CD14-positive monocyte (primary cell): ENCODE data around the gene UGT3A1. TPM values are rescaled to one million over a fixed set of nuclear protein-coding genes. Genes with fewer than 3 reads are reported as not detected.

Experiments
- DNase-seq, 3 donors: peaks; one replicate each; pipeline ENCODE4 v3.0.0-alpha.2; 2011 to 2022
- H2AFZ ChIP-seq: 2 replicates; pipeline ENCODE4 v1.6.0; 2012; ENCODE audit warnings: mild to moderate bottlenecking, low read depth, low read length, inconsistent platforms; ENCODE audit not compliant: insufficient read depth, poor library complexity, severe bottlenecking
- H3K27ac ChIP-seq, 2 donors: 1 replicate in 1 of 2; 2 replicates in 1 of 2; pipeline ENCODE4 v1.5.1; 2012 to 2013; ENCODE audit warnings: low read length in 2 of 2, control low read depth in 1 of 2, inconsistent platforms in 1 of 2, low read depth in 1 of 2, mild to moderate bottlenecking in 1 of 2
- H3K27me3 ChIP-seq, 2 donors: one replicate each; pipeline versions ENCODE4 v1.6.0 to v1.6.1; 2011 to 2013; ENCODE audit warnings: low read length in 2 of 2; ENCODE audit not compliant: control insufficient read depth in 2 of 2, insufficient read depth in 2 of 2
- H3K36me3 ChIP-seq, 2 donors: replicated peaks in 1 of 2; 1 replicate in 1 of 2; 2 replicates in 1 of 2; pipeline versions ENCODE4 v1.5.1 to v1.6.1; 2012 to 2013; ENCODE audit warnings: low read length in 2 of 2, control low read depth in 1 of 2, inconsistent platforms in 1 of 2, mild to moderate bottlenecking in 1 of 2; ENCODE audit not compliant: insufficient read depth in 2 of 2, control insufficient read depth in 1 of 2
- H3K4me1 ChIP-seq, 2 donors: 1 replicate in 1 of 2; 2 replicates in 1 of 2; pipeline versions ENCODE4 v1.5.1 to v1.6.1; 2012 to 2013; ENCODE audit warnings: low read length in 2 of 2, control low read depth in 1 of 2, inconsistent platforms in 1 of 2, mild to moderate bottlenecking in 1 of 2, moderate library complexity in 1 of 2; ENCODE audit not compliant: insufficient read depth in 2 of 2, control insufficient read depth in 1 of 2
- H3K4me2 ChIP-seq: replicated peaks from 2 replicates; pipeline ENCODE3; 2012; ENCODE audit warnings: low read length, moderate library complexity, mild to moderate bottlenecking; ENCODE audit not compliant: poor library complexity, severe bottlenecking; ENCODE audit errors: extremely low read depth
- H3K4me3 ChIP-seq, 3 experiments: fragments of 200-600 bp in 1 of 3; sonication (generic) in 1 of 3; replicated peaks in 1 of 3; 1 replicate in 2 of 3; 2 replicates in 1 of 3; pipeline ENCODE4 v1.5.1; 2011 to 2013; ENCODE audit warnings: low read length in 3 of 3, mild to moderate bottlenecking in 3 of 3, control low read depth in 2 of 3, low read depth in 2 of 3, inconsistent platforms in 1 of 3, moderate library complexity in 1 of 3
- H3K79me2 ChIP-seq: 2 replicates; pipeline ENCODE4 v1.6.0; 2012; ENCODE audit warnings: mild to moderate bottlenecking, control low read depth, inconsistent platforms, low read length, moderate library complexity; ENCODE audit not compliant: insufficient read depth
- H3K9ac ChIP-seq: 2 replicates; pipeline ENCODE4 v1.6.0; 2017; ENCODE audit warnings: low read length, mild to moderate bottlenecking; ENCODE audit not compliant: insufficient read depth, poor library complexity, severe bottlenecking
- H3K9me3 ChIP-seq, 2 donors: replicated peaks in 1 of 2; 1 replicate in 1 of 2; 2 replicates in 1 of 2; pipeline versions ENCODE4 v1.5.1 to v1.6.1; 2012 to 2013; ENCODE audit warnings: low read length in 2 of 2, control low read depth in 1 of 2; ENCODE audit not compliant: control insufficient read depth in 1 of 2, insufficient read depth in 1 of 2
- H4K20me1 ChIP-seq: 2 replicates; pipeline ENCODE4 v1.6.0; 2012; ENCODE audit warnings: mild to moderate bottlenecking, low read length, control low read depth, moderate library complexity; ENCODE audit not compliant: insufficient read depth
- H3K27ac Mint-ChIP-seq, 7 donors: one replicate each; pipeline ENCODE4 v1.8.0; 2020; ENCODE audit warnings: mild to moderate bottlenecking in 7 of 7, mixed read lengths in 7 of 7, moderate library complexity in 6 of 7, inconsistent platforms in 2 of 7
- H3K27me3 Mint-ChIP-seq, 3 donors: one replicate each; pipeline ENCODE4 v1.8.0; 2021 to 2022; ENCODE audit warnings: low read depth in 3 of 3, mild to moderate bottlenecking in 3 of 3, mixed read lengths in 3 of 3, moderate library complexity in 3 of 3, inconsistent platforms in 1 of 3
- H3K36me3 Mint-ChIP-seq, 2 donors: one replicate each; pipeline ENCODE4 v1.8.0; 2020; ENCODE audit warnings: mixed read lengths in 2 of 2, inconsistent platforms in 1 of 2, mild to moderate bottlenecking in 1 of 2
- H3K4me1 Mint-ChIP-seq: one replicate; pipeline ENCODE4 v1.8.0; 2020; ENCODE audit warnings: mild to moderate bottlenecking, mixed read lengths
- H3K4me3 Mint-ChIP-seq, 2 donors: one replicate each; pipeline ENCODE4 v1.8.0; 2020; ENCODE audit warnings: mild to moderate bottlenecking in 2 of 2, mixed read lengths in 2 of 2, moderate library complexity in 1 of 2
- H3K9me3 Mint-ChIP-seq, 7 donors: one replicate each; pipeline ENCODE4 v1.8.0; 2020 to 2022; ENCODE audit warnings: mixed read lengths in 7 of 7, mild to moderate bottlenecking in 6 of 7, moderate library complexity in 6 of 7, inconsistent platforms in 2 of 7
- CTCF ChIP-seq: fragments of 200-600 bp; IDR thresholded peaks from one replicate; pipeline ENCODE4 v1.8.0; 2022; ENCODE audit warnings: antibody characterized with exemption, mild to moderate bottlenecking
- WGBS: methylation state at CpG from one replicate; pipeline ENCODE4 v1.1.5; 2013; ENCODE audit warnings: missing lambda C conversion rate; ENCODE audit not compliant: insufficient coverage; 5-methylcytosine and 5-hydroxymethylcytosine counted together
- intact Hi-C, 2 donors: fragments of 100-400 bp; cut with micrococcal nuclease; formaldehyde crosslinking; loops; one replicate each; pipeline versions ENCODE4 v1.15.0 to v1.15.1; 2023
- polyA plus RNA-seq, 3 donors: library from polyadenylated mRNA; depleted of rRNA in 1 of 3; unstranded in 2 of 3; stranded (reverse) in 1 of 3; fragments of 300-500 nt in 2 of 3; fragments of >200 nt in 1 of 3; fragmentation: Illumina TruSeq in 2 of 3; gene quantifications; 1 replicate in 2 of 3; 2 replicates in 1 of 3; pipeline ENCODE4 v1.2.3, GENCODE V29; 2012 to 2021

UGT3A1 gene
- polyA plus RNA-seq, 3 donors = not detected

GRCh38 chr5:36028816-36029465 lies 37.8 kb upstream of the UGT3A1 start:
- 25% methylated on average over 2 of the region's 5 CpGs for WGBS
- Histone ChIP-seq H3K79me2 (no peaks in the 10 kb centered on the region), H3K36me3 (no peaks in the 10 kb centered on the region), H3K4me2 (no peak overlapping the region), H3K27me3 (no peaks in the 10 kb centered on the region), H3K9ac (no peak overlapping the region), H3K27ac (no peak overlapping the region), H4K20me1 (no peaks in the 10 kb centered on the region), H3K4me3 (no peak overlapping the region), H3K9me3 (peaks cover 0 to 2% of the 10 kb centered on the region in 2 donors), H2AFZ (no peak overlapping the region), H3K4me1 (no peaks in the 10 kb centered on the region)
- Mint-ChIP-seq H3K4me1 (no peaks in the 10 kb centered on the region), H3K36me3 (no peaks in the 10 kb centered on the region), H3K4me3 (no peak overlapping the region), H3K27me3 (no peaks in the 10 kb centered on the region), H3K9me3 (peaks cover under 1 to 12% (median 8%) of the 10 kb centered on the region in 7 donors), H3K27ac (no peak overlapping the region)
- TF ChIP-seq CTCF = no peak
- intact Hi-C loops = no loop called here
- DNase-seq = no peak

DNA sequence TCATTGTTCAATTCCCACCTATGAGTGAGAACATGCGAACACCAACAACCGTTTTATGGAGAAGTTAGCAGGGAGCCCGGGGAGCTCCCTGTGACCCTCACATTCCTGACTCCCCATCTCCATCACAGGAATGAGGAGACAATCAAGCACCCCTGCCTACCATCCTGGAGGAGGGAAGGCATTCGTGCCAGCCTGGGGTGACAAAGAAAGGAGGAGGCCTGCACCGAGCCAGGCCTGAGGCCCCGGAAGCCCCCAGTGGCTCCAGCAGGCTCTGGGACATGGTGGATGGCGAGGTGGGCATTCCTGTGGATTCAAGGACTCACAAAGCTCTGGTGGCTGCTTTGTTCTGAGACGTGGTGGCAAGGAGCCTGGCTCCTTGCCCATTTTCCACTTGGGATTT lies 36.5 kb upstream of the UGT3A1 start:
- H3K9ac ChIP-seq = no peak overlapping the region
- H3K9me3 Mint-ChIP-seq = peaks cover 4 to 15% (median 12%) of the 10 kb centered on the region in 7 donors
- H3K4me2 ChIP-seq = no peak overlapping the region
- no peak overlapping the region for H3K4me3 ChIP-seq
- no peaks in the 10 kb centered on the region for H3K4me1 ChIP-seq
- DNase-seq = no peak
- H2AFZ ChIP-seq = no peak overlapping the region
- no peaks in the 10 kb centered on the region for H3K36me3 Mint-ChIP-seq
- H3K27ac Mint-ChIP-seq = no peak overlapping the region
- no peaks in the 10 kb centered on the region for H4K20me1 ChIP-seq
- no peaks in the 10 kb centered on the region for H3K79me2 ChIP-seq
- 85% methylated on average over 5 of the region's 8 CpGs for WGBS
- intact Hi-C loops = no loop called here
- no peak overlapping the region for H3K4me3 Mint-ChIP-seq
- H3K36me3 ChIP-seq = no peaks in the 10 kb centered on the region
- H3K9me3 ChIP-seq = peaks cover 0 to 4% of the 10 kb centered on the region in 2 donors
- H3K4me1 Mint-ChIP-seq = no peaks in the 10 kb centered on the region
- no peak for TF ChIP-seq CTCF
- no peak overlapping the region for H3K27ac ChIP-seq
- no peaks in the 10 kb centered on the region for H3K27me3 Mint-ChIP-seq
- no peaks in the 10 kb centered on the region for H3K27me3 ChIP-seq
